Endothelial cell of umbilical vein (primary cell): ENCODE measurements around the gene COL4A1. TPM values are rescaled to one million over a fixed set of nuclear protein-coding genes. Genes with fewer than 3 reads are reported as not detected.

Experiments
- BruUV-seq: library from RNA; stranded (reverse); fragments of 400-500 nt; replicated peaks from 2 replicates; lab custom pipeline; 2021; lab: Mats Ljungman, UMichigan
- CTCF ChIA-PET: fragments of 300-600, 350-600 bp; sonication (Branson Sonifier 250); formaldehyde crosslinking; loops from one replicate; lab custom pipeline; 2021; ENCODE audit warnings: antibody characterized with exemption, inconsistent platforms; lab: Charles Lee
- POLR2A ChIA-PET: fragments of 300-600, 350-600 bp; sonication (Branson Sonifier 250); formaldehyde crosslinking; loops from one replicate; lab custom pipeline; 2021; ENCODE audit warnings: antibody characterized with exemption, inconsistent platforms; lab: Charles Lee
- DNase-seq: peaks from one replicate; pipeline ENCODE4 v3.0.0-alpha.2; 2011; ENCODE audit warnings: low read depth, low spot score
- FAIRE-seq: peaks from 2 replicates; lab custom pipeline; 2011; peaks lifted over from hg19 to GRCh38; lab: Jason Lieb, UNC
- H2AFZ ChIP-seq: 2 replicates; pipeline ENCODE4 v1.6.0; 2012; ENCODE audit warnings: low read depth, low read length, control low read depth, inconsistent platforms
- H3K27ac ChIP-seq: 2 replicates; pipeline ENCODE4 v1.5.1; 2011; ENCODE audit warnings: low read depth, mild to moderate bottlenecking, control low read depth, low read length, moderate library complexity; ENCODE audit not compliant: insufficient read depth
- H3K27me3 ChIP-seq, 2 experiments: 2 replicates each; pipeline versions ENCODE4 v1.6.0 to v1.6.1; 2011; ENCODE audit warnings: low read length in 2 of 2, mixed read lengths in 1 of 2; ENCODE audit not compliant: control insufficient read depth in 2 of 2, insufficient read depth in 2 of 2
- H3K36me3 ChIP-seq, 2 experiments: 2 replicates in 1 of 2; 3 replicates in 1 of 2; pipeline ENCODE4 v1.5.1; 2011; ENCODE audit warnings: low read length in 2 of 2, mild to moderate bottlenecking in 1 of 2, moderate library complexity in 1 of 2; ENCODE audit not compliant: control insufficient read depth in 2 of 2, insufficient read depth in 2 of 2; ENCODE audit errors: extremely low read depth in 1 of 2
- H3K4me1 ChIP-seq: 3 replicates; pipeline ENCODE4 v1.5.1; 2011; ENCODE audit warnings: mild to moderate bottlenecking, low read length; ENCODE audit not compliant: control insufficient read depth, insufficient read depth; ENCODE audit errors: extremely low read depth
- H3K4me2 ChIP-seq: 2 replicates; pipeline ENCODE4 v1.6.1; 2011; ENCODE audit warnings: low read length, control low read depth, mixed read lengths; ENCODE audit not compliant: insufficient read depth
- H3K4me3 ChIP-seq, 3 experiments: fragments of 200-600 bp in 1 of 3; sonication (generic), shearing (Covaris generic) in 1 of 3; replicated peaks in 1 of 3; 2 replicates each; pipeline ENCODE4 v1.5.1; 2011 to 2016; ENCODE audit warnings: control low read depth in 3 of 3, low read length in 3 of 3, mild to moderate bottlenecking in 2 of 3, inconsistent platforms in 1 of 3, low read depth in 1 of 3, moderate library complexity in 1 of 3; ENCODE audit not compliant: insufficient read depth in 1 of 3
- H3K79me2 ChIP-seq: 2 replicates; pipeline ENCODE4 v1.6.0; 2012; ENCODE audit warnings: low read length, inconsistent platforms; ENCODE audit not compliant: control insufficient read depth, insufficient read depth
- H3K9ac ChIP-seq: replicated peaks from 2 replicates; pipeline ENCODE3; 2011; ENCODE audit warnings: low read length, control low read depth; ENCODE audit not compliant: insufficient read depth; ENCODE audit errors: extremely low read depth
- H3K9me1 ChIP-seq: replicated peaks from 3 replicates; pipeline ENCODE4 v1.6.0; 2011; ENCODE audit warnings: mild to moderate bottlenecking, low read length; ENCODE audit not compliant: control insufficient read depth, insufficient read depth; ENCODE audit errors: extremely low read depth
- H3K9me3 ChIP-seq: replicated peaks from 2 replicates; pipeline ENCODE4 v1.5.1; 2012; ENCODE audit warnings: low read length, inconsistent platforms; ENCODE audit not compliant: control insufficient read depth, insufficient read depth
- H4K20me1 ChIP-seq: replicated peaks from 2 replicates; pipeline ENCODE3; 2011; ENCODE audit warnings: mild to moderate bottlenecking, low read length; ENCODE audit not compliant: control insufficient read depth, insufficient read depth; ENCODE audit errors: extremely low read depth
- EZH2 ChIP-seq: IDR thresholded peaks from 2 replicates; pipeline ENCODE4 v1.6.1; 2012; ENCODE audit warnings: borderline replicate concordance, low read depth, mild to moderate bottlenecking, moderate library complexity, low read length, inconsistent platforms; ENCODE audit not compliant: severe bottlenecking
- FOS ChIP-seq: IDR thresholded peaks from 2 replicates; pipeline ENCODE4 v1.6.1; 2011; ENCODE audit warnings: mild to moderate bottlenecking, low read length, moderate library complexity, borderline replicate concordance; ENCODE audit not compliant: insufficient read depth
- GATA2 ChIP-seq: IDR thresholded peaks from 2 replicates; pipeline ENCODE4 v1.7.0; 2011; ENCODE audit warnings: low read depth, mild to moderate bottlenecking, moderate library complexity, mixed read lengths, low read length; ENCODE audit not compliant: insufficient read length, insufficient read depth
- JUN ChIP-seq: IDR thresholded peaks from 2 replicates; pipeline ENCODE4 v1.6.1; 2011; ENCODE audit warnings: borderline replicate concordance, low read depth; ENCODE audit not compliant: insufficient read length, insufficient read depth
- MYC ChIP-seq: IDR thresholded peaks from one replicate; pipeline ENCODE4 v1.6.1; 2011; ENCODE audit warnings: mild to moderate bottlenecking, low read depth, low read length
- POLR2A ChIP-seq: IDR thresholded peaks from 2 replicates; pipeline ENCODE4 v1.6.1; 2012; ENCODE audit warnings: low read depth, mild to moderate bottlenecking, control low read depth, low read length
- POLR2AphosphoS5 ChIP-seq: IDR thresholded peaks from 2 replicates; pipeline ENCODE4 v1.6.1; 2012; ENCODE audit warnings: low read depth, mild to moderate bottlenecking, control low read depth, low read length, moderate library complexity; ENCODE audit not compliant: insufficient read depth
- dilution Hi-C: fragments of 300-500 bp; cut with MboI; formaldehyde crosslinking; loops from one replicate; pipeline ENCODE4 v1.15.0; 2019; ENCODE audit warnings: low sequenced_read_pairs; ENCODE audit not compliant: extremely low pct_ligation_motif_present
- intact Hi-C: fragments of 100-400 bp; cut with micrococcal nuclease; formaldehyde crosslinking; loops from one replicate; pipeline ENCODE4 v1.10.0; 2022
- polyA plus RNA-seq, 4 experiments: library from polyadenylated mRNA; depleted of rRNA in 3 of 4; stranded (reverse) in 3 of 4; unstranded in 1 of 4; fragments of >200 nt; gene quantifications; 2 replicates each; pipeline versions ENCODE4 v1.2.1 to v1.2.3, GENCODE V29; 2011 to 2012; ENCODE audit warnings: missing spikeins in 1 of 4
- total RNA-seq: library from RNA; stranded (reverse); gene quantifications from 2 replicates; pipeline ENCODE4 v1.2.3, GENCODE V29; 2021
- TF ChIP-seq, protein P1 (sequence below), 2 donors: IDR thresholded peaks; 1 replicate in 1 of 2; 2 replicates in 1 of 2; pipeline ENCODE4 v1.5.1; 2011; ENCODE audit warnings: low read length in 2 of 2, mild to moderate bottlenecking in 2 of 2, moderate library complexity in 2 of 2, control low read depth in 1 of 2, inconsistent platforms in 1 of 2, low read depth in 1 of 2; ENCODE audit not compliant: insufficient read depth in 1 of 2; ENCODE audit errors: extremely low read depth in 1 of 2
- TF ChIP-seq, protein P2 (sequence below): IDR thresholded peaks from 2 replicates; pipeline ENCODE4 v1.6.1; 2011; ENCODE audit not compliant: insufficient read depth, insufficient read length

The COL4A1 gene
- total and polyA plus RNA-seq, 2 donors (not counting 3 experiments of a cell fraction or from before 2014, with no cell fraction given) = 384 to 1,119 TPM

DNA sequence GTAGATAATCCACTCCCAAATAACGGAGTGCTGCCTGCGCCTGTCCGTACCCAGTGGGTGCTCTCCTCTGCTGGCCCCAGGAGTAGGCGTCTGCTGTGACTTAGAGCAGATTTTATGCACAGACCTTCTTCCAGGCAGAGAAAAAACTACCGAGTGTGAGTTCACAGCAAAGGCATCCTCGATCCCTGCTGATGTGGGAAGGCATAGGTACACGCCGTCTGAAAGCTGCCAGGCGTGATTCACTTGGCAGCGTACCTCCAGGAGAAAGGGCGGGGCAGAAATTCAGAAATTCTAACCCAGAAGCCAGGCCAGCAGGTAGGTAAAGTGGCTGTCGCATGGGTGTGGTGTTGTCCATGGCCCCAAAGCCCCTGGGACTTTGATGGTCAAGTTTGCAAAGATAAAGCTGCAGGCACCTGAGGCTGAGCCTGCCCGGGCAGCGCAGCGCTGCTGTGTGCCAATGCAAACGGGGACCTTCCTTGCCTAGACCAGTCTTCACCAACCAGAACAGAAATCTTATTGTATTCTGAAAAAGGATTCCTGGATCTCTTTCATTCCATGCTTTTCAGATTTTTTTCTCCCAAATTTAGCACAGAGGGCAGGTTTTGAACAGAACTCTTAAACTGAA, 36.4 kb upstream of the COL4A1 start:
- Histone ChIP-seq H3K79me2 (peaks cover 45% of the 10 kb centered on the region), H3K4me3 (no peak overlapping the region), H4K20me1 (peaks cover 2% of the 10 kb centered on the region), H3K4me1 (peaks cover 64% of the 10 kb centered on the region), H2AFZ (no peak overlapping the region), H3K27me3 (no peaks in the 10 kb centered on the region), H3K9me3 (no peaks in the 10 kb centered on the region), H3K27ac (no peak overlapping the region), H3K36me3 (peaks cover 0 to 3% of the 10 kb centered on the region in 2 experiments), H3K9me1 (no peaks in the 10 kb centered on the region), H3K9ac (no peak overlapping the region), H3K4me2 (no peak overlapping the region)
- TF ChIP-seq JUN (no peak), MYC (no peak), FOS (no peak), GATA2 (no peak), POLR2A (no peak), EZH2 (no peak), POLR2AphosphoS5 (no peak)
- TF ChIP-seq, protein P1, sequence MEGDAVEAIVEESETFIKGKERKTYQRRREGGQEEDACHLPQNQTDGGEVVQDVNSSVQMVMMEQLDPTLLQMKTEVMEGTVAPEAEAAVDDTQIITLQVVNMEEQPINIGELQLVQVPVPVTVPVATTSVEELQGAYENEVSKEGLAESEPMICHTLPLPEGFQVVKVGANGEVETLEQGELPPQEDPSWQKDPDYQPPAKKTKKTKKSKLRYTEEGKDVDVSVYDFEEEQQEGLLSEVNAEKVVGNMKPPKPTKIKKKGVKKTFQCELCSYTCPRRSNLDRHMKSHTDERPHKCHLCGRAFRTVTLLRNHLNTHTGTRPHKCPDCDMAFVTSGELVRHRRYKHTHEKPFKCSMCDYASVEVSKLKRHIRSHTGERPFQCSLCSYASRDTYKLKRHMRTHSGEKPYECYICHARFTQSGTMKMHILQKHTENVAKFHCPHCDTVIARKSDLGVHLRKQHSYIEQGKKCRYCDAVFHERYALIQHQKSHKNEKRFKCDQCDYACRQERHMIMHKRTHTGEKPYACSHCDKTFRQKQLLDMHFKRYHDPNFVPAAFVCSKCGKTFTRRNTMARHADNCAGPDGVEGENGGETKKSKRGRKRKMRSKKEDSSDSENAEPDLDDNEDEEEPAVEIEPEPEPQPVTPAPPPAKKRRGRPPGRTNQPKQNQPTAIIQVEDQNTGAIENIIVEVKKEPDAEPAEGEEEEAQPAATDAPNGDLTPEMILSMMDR (IDR thresholded peaks at IDR 0.05; ENCODE audit: extremely low read depth in 1 of 2, insufficient read depth in 1 of 2, low read depth in 1 of 2, low read length in 2 of 2) = no peak
- TF ChIP-seq, protein P2, sequence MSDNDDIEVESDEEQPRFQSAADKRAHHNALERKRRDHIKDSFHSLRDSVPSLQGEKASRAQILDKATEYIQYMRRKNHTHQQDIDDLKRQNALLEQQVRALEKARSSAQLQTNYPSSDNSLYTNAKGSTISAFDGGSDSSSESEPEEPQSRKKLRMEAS = no peak
- FAIRE-seq (no peak), DNase-seq (no peak)
- intact Hi-C loops (loop anchor here (10.0 kb wide), 1 partner anchor 371 kb away; the partner anchor contains the start of gene ING1), dilution Hi-C loops (no loop called here)
- no TSS peak for BruUV-seq
- CTCF ChIA-PET = interaction anchor here (1.5 kb wide), 1 partner anchor 96 kb away, joined by 3 read pairs; no protein-coding TSS in a partner anchor
- POLR2A ChIA-PET = no interaction called here
